BJ (cell line): ENCODE results near the gene BICD2. TPM values are rescaled to one million over a fixed set of nuclear protein-coding genes. Genes with fewer than 3 reads are reported as not detected.

ENCODE experiments used
- CTCF ChIA-PET: fragments of 350-600 bp; formaldehyde crosslinking; extraction: SDS; loops from one replicate; lab custom pipeline; 2021; ENCODE audit warnings: antibody characterized with exemption, inconsistent platforms; lab: Yijun Ruan, JAX
- POLR2A ChIA-PET: fragments of 300-600 bp; sonication (Branson Sonifier 250); formaldehyde crosslinking; extraction: SDS; loops from one replicate; lab custom pipeline; 2021; ENCODE audit warnings: antibody characterized with exemption; lab: Charles Lee
- DNase-seq: peaks from one replicate; pipeline ENCODE4 v3.0.0-alpha.2; 2011; ENCODE audit warnings: low read depth
- H3K27me3 ChIP-seq: 2 replicates; pipeline ENCODE4 v1.6.0; 2011; ENCODE audit warnings: low read length; ENCODE audit not compliant: control insufficient read depth, insufficient read depth
- H3K36me3 ChIP-seq: 2 replicates; pipeline ENCODE4 v1.5.1; 2011; ENCODE audit warnings: low read length; ENCODE audit not compliant: control insufficient read depth, insufficient read depth
- H3K4me3 ChIP-seq: 2 replicates; pipeline ENCODE4 v1.5.1; 2011; ENCODE audit warnings: low read depth, mild to moderate bottlenecking, control low read depth, low read length
- polyA plus RNA-seq: library from polyadenylated mRNA; depleted of rRNA; stranded (reverse); fragments of >200 nt; gene quantifications from 2 replicates; pipeline ENCODE4 v1.2.3, GENCODE V29; 2011; rRNA removed
- TF ChIP-seq, protein P1 (sequence below): IDR thresholded peaks from 2 replicates; pipeline ENCODE4 v1.5.1; 2011; ENCODE audit warnings: low read depth, mild to moderate bottlenecking, control low read depth, inconsistent platforms, low read length, moderate library complexity; ENCODE audit not compliant: insufficient read depth

Gene BICD2
- polyA plus RNA-seq, 1 experiment = 11.6 TPM

DNA sequence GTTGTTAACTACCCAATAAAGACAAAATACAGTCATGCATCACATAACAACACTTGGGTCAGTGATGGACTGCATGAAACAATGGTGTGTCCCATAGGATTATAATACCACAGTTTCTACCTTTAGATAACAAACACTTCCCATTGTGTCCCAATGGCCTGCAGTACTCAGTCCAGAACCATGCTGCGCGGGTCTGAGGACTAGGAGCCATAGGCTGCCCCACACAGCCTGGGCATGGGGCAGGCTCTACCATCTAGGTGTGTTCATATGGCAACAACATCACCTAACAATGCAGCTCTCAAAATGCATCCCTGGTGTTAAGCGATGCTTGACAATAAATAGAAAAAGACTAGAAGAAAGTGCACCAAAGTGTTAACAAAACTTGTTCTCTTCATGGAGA lies 101.5 kb downstream of the BICD2 start:
- DNase-seq = no peak
- H3K36me3 ChIP-seq = peaks cover 4% of the 10 kb centered on the region
- TF ChIP-seq, protein P1, sequence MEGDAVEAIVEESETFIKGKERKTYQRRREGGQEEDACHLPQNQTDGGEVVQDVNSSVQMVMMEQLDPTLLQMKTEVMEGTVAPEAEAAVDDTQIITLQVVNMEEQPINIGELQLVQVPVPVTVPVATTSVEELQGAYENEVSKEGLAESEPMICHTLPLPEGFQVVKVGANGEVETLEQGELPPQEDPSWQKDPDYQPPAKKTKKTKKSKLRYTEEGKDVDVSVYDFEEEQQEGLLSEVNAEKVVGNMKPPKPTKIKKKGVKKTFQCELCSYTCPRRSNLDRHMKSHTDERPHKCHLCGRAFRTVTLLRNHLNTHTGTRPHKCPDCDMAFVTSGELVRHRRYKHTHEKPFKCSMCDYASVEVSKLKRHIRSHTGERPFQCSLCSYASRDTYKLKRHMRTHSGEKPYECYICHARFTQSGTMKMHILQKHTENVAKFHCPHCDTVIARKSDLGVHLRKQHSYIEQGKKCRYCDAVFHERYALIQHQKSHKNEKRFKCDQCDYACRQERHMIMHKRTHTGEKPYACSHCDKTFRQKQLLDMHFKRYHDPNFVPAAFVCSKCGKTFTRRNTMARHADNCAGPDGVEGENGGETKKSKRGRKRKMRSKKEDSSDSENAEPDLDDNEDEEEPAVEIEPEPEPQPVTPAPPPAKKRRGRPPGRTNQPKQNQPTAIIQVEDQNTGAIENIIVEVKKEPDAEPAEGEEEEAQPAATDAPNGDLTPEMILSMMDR = no peak
- POLR2A ChIA-PET = no interaction called here
- no peaks in the 10 kb centered on the region for H3K27me3 ChIP-seq
- CTCF ChIA-PET = interaction anchor here (1.0 kb wide), 1 partner anchor 28 kb away, joined by 3 read pairs; no protein-coding TSS in a partner anchor
- no peak overlapping the region for H3K4me3 ChIP-seq

DNA sequence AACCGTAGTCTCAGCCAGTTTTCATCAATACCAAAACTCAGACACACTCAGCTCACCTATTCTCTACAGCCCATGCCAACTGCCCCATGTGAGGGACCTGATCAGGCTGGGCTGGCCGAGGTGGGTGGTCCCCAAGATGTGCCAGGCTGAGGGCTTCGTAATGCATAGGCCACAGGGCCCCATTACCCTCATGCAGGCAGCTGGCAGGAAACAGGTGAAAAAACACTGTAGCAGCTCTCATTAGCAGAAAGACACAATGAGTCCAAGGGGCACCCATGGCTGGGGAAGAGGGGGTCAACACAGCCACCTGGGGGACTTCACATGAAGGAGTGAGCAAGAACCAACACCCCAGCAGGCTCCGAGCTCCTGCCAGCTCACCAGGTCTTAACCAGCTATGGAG lies 102.9 kb downstream of the BICD2 start:
- TF ChIP-seq, protein P1 = no peak
- H3K36me3 ChIP-seq = peaks cover 8% of the 10 kb centered on the region
- CTCF ChIA-PET = interaction anchor here (0.7 kb wide), 1 partner anchor 8 kb away, joined by 3 read pairs; the partner anchor contains the start of gene IPPK
- POLR2A ChIA-PET = no interaction called here
- DNase-seq = no peak
- no peak overlapping the region for H3K4me3 ChIP-seq
- no peaks in the 10 kb centered on the region for H3K27me3 ChIP-seq

Other genes starting within 250 kb of the BICD2 start
- 1.9 and 2.9 TPM in 2 replicates for gene ECM2, start 228.8 kb downstream of the BICD2 start, polyA plus RNA-seq
- 15.7 and 16.2 TPM in 2 replicates for gene IPPK, start 94.7 kb downstream of the BICD2 start, polyA plus RNA-seq
- 1.4 and 3.1 TPM in 2 replicates for gene ZNF484, start 113.2 kb upstream of the BICD2 start, polyA plus RNA-seq
- gene FGD3, start 182.7 kb upstream of the BICD2 start, polyA plus RNA-seq = not detected in 2 replicates